BJ (cell line): ENCODE data around the gene PPP4R2. TPM values are rescaled to one million over a fixed set of nuclear protein-coding genes. Genes with fewer than 3 reads are reported as not detected.

ENCODE experiments used
- CTCF ChIA-PET: fragments of 350-600 bp; formaldehyde crosslinking; extraction: SDS; loops from one replicate; lab custom pipeline; 2021; ENCODE audit warnings: antibody characterized with exemption, inconsistent platforms; lab: Yijun Ruan, JAX
- POLR2A ChIA-PET: fragments of 300-600 bp; sonication (Branson Sonifier 250); formaldehyde crosslinking; extraction: SDS; loops from one replicate; lab custom pipeline; 2021; ENCODE audit warnings: antibody characterized with exemption; lab: Charles Lee
- DNase-seq: peaks from one replicate; pipeline ENCODE4 v3.0.0-alpha.2; 2011; ENCODE audit warnings: low read depth
- H3K27me3 ChIP-seq: 2 replicates; pipeline ENCODE4 v1.6.0; 2011; ENCODE audit warnings: low read length; ENCODE audit not compliant: control insufficient read depth, insufficient read depth
- H3K36me3 ChIP-seq: 2 replicates; pipeline ENCODE4 v1.5.1; 2011; ENCODE audit warnings: low read length; ENCODE audit not compliant: control insufficient read depth, insufficient read depth
- H3K4me3 ChIP-seq: 2 replicates; pipeline ENCODE4 v1.5.1; 2011; ENCODE audit warnings: low read depth, mild to moderate bottlenecking, control low read depth, low read length
- polyA plus RNA-seq: library from polyadenylated mRNA; depleted of rRNA; stranded (reverse); fragments of >200 nt; gene quantifications from 2 replicates; pipeline ENCODE4 v1.2.3, GENCODE V29; 2011
- TF ChIP-seq, protein P1 (sequence below): IDR thresholded peaks from 2 replicates; pipeline ENCODE4 v1.5.1; 2011; ENCODE audit warnings: low read depth, mild to moderate bottlenecking, control low read depth, inconsistent platforms, low read length, moderate library complexity; ENCODE audit not compliant: insufficient read depth

The PPP4R2 gene
- polyA plus RNA-seq, 1 experiment = 9.8 TPM

DNA sequence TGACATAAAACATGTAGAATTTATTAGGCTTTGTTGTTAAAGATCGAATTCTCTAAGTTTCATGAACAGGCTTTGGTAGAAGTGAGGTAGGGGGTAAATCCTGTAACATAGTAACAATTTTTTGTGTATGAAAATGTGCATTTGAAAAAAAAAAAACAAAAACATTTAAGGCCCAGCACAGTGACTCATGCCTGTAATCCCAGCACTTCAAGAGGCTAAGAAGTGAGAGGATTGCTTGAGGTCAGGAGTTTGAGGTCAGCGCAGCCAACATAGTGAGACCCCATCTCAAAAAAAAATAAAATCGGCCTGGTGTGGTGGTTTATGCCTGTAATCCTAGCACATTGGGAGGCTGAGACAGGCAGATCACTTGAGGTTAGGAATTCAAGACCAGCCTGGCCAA, 26.8 kb upstream of the PPP4R2 start:
- no peak for DNase-seq
- ChIA-PET POLR2A (no interaction called here), CTCF (no interaction called here)
- no peak overlapping the region for H3K4me3 ChIP-seq
- TF ChIP-seq, protein P1, sequence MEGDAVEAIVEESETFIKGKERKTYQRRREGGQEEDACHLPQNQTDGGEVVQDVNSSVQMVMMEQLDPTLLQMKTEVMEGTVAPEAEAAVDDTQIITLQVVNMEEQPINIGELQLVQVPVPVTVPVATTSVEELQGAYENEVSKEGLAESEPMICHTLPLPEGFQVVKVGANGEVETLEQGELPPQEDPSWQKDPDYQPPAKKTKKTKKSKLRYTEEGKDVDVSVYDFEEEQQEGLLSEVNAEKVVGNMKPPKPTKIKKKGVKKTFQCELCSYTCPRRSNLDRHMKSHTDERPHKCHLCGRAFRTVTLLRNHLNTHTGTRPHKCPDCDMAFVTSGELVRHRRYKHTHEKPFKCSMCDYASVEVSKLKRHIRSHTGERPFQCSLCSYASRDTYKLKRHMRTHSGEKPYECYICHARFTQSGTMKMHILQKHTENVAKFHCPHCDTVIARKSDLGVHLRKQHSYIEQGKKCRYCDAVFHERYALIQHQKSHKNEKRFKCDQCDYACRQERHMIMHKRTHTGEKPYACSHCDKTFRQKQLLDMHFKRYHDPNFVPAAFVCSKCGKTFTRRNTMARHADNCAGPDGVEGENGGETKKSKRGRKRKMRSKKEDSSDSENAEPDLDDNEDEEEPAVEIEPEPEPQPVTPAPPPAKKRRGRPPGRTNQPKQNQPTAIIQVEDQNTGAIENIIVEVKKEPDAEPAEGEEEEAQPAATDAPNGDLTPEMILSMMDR = no peak
- no peaks in the 10 kb centered on the region for H3K36me3 ChIP-seq
- no peaks in the 10 kb centered on the region for H3K27me3 ChIP-seq

DNA sequence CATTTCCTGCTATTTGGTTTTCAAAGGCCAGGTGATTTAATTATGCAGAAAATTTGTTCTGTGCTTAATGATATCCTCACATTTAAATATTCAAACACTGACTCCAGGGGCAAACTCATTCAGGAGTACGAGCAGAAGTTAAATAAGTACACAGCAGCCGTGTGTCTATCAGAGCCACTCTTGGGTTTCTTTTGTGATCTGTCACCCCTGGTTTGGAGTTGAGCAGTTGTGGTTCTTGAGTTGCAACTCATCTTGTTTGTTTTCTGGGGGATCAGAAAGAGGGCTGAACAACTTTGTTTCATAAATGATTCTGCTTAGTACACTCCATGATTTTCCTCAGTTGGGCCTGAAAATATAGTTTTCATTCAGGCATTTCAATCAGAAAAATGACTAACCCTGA, 25.7 kb upstream of the PPP4R2 start:
- Histone ChIP-seq H3K36me3 (no peaks in the 10 kb centered on the region), H3K27me3 (no peaks in the 10 kb centered on the region), H3K4me3 (no peak overlapping the region)
- ChIA-PET POLR2A (no interaction called here), CTCF (no interaction called here)
- TF ChIP-seq, protein P1 = no peak
- DNase-seq = no peak

- H3K36me3 ChIP-seq = no peaks in the 10 kb centered on the region
- CTCF ChIA-PET = interaction anchor here (0.6 kb wide), 1 partner anchor 49 kb away, joined by 3 read pairs; no protein-coding TSS in a partner anchor
- POLR2A ChIA-PET = no interaction called here
- no peak for DNase-seq
- no peak overlapping the region for H3K4me3 ChIP-seq
- H3K27me3 ChIP-seq = no peaks in the 10 kb centered on the region
- TF ChIP-seq, protein P1 = no peak
Measured at GRCh38 chr3:72972706-72973030, 23.9 kb upstream of the PPP4R2 start.

DNA sequence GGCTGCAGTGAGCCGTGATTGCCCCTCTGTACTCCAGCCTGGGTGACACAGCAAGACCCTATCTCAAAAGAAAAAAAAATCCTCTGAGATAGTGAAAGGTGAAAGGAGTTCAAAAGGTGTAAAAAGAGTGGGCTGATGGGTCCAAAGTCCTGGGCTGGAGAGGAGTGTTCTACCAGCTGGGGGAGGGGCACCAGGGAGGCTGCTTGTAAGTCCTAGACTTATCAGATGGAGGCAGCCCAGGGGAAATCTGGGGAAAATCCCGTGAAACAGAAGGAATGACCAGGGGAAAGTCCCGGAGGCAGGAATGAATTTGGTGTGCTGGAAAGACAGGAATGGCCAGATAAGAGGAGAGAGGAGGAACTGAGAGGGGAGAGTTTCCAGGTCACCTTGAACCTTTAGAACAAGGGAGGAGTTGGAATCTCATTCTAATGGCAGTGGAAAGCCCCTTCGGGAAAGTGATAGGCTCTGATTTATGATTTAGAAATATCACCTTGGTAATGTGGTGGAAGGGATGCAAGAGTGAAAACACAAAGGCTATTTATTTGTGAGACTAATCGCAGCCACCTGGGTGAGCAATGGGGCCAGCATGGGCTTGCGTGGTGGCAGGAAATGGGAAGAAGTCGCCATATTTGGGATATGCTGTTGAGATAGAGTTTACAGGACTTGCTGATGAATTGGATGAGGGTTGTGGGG, 23.4 kb upstream of the PPP4R2 start:
- Histone ChIP-seq H3K36me3 (no peaks in the 10 kb centered on the region), H3K27me3 (no peaks in the 10 kb centered on the region), H3K4me3 (no peak overlapping the region)
- ChIA-PET POLR2A (no interaction called here), CTCF (interaction anchor here (0.6 kb wide), 1 partner anchor 48 kb away, joined by 3 read pairs; no protein-coding TSS in a partner anchor)
- TF ChIP-seq, protein P1 = no peak
- no peak for DNase-seq

DNA sequence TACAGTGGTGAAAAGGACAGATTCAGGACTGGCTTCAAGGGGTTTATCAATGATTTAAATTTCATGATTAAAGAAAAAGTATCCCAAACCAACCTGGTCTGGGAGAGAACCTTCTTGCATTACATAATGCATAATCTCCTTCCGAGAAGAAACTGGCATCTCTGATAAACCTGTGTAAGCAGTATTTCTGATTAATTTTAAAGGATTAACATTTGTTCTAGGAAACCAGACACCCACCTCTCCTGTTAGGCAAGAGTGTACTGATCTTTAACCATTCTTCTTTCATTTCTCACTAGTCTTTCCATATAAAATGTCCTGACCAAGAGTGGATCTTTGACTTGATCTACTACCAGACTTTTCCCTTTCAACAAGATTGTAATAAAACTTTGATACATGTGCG, 22.8 kb upstream of the PPP4R2 start:
- TF ChIP-seq, protein P1 = no peak
- POLR2A ChIA-PET = no interaction called here

More for the DNA sequence above, 22.8 kb upstream of the PPP4R2 start:
- DNase-seq = no peak
- Histone ChIP-seq H3K4me3 (no peak overlapping the region), H3K27me3 (no peaks in the 10 kb centered on the region), H3K36me3 (no peaks in the 10 kb centered on the region)
- CTCF ChIA-PET = no interaction called here
